HG02678 (cell line): ENCODE results near the gene SCAF1.

Source experiments
- ATAC-seq: cut with Tn5 transposase; IDR thresholded peaks from one replicate; pipeline ENCODE4 v1.9.1; 2021; ENCODE audit warnings: mild to moderate bottlenecking, moderate library complexity; ENCODE audit not compliant: unreplicated experiment

The SCAF1 gene

GRCh38 chr19:49665036-49665350 lies 23.0 kb downstream of the SCAF1 start:
- no peak for ATAC-seq

GRCh38 chr19:49665351-49666119 lies 23.5 kb downstream of the SCAF1 start, which contains the start of the genes BCL2L12 and IRF3:
Gene BCL2L12, plus strand, starts transcription at chr19:49665933. Its CDS starts 760 bp downstream, at chr19:49666693.
Gene IRF3, minus strand, starts transcription at chr19:49665857. Its CDS starts 1,019 bp downstream, at chr19:49664838.
- peak; percentile 85 for ATAC-seq

GRCh38 chr19:49666120-49666444 lies 24.1 kb downstream of the SCAF1 start:
- ATAC-seq = no peak

DNA sequence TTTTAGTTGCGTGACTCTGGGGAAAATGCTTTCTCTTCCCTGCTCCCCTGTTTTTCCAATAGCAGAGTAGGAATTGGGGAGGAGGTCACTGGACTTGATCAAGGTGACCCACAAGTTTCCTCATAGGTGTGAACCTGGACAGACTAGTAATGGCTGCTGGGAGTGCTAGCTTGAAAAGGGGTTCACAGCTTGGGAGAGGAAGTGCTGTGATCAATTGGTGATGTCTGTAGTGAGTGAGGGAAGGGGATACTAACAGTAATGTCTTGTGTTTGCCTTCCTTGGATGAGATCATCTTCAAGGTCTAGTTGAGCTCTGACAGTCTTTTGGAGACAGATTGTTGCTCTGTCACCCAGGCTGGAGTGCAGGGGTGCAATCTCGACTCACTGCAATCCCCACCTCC lies 25.5 kb downstream of the SCAF1 start:
- ATAC-seq = no peak

- no peak for ATAC-seq
Observed at GRCh38 chr19:49669516-49669915, 27.5 kb downstream of the SCAF1 start.

- no peak for ATAC-seq
Observed at GRCh38 chr19:49672131-49672919, 30.3 kb downstream of the SCAF1 start.

DNA sequence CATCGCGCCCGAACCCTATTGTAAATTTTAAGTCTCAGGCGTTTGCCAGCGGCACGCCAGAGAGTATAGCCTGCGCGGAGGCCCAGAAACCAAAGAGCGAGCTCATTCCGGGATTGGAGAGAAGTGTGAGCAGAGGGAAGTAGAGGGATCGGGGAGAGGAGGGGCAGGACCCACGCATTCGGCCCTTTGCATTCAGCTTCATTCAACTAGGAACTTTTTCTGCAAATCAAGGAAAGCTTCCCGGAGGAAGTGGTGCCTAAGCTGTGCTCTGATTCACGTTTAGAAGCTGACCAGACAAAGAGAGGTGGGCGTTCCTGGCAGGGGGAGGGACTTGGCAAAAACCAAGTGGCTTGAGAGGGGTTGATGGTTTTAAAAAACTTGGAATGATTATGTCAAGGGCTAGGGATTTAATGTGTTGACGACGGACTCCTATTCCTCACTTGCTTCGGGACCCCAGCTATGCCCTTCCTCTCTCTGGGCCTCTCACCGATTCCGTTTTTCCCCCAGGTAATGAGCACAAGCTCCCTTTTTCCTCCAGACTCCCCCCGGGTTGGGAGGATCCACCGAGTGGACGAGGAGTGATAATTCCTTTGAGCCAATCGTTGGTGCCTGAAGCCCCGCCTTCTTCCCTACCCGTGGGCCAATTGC lies 34.3 kb downstream of the SCAF1 start:
- peak; percentile 18 for ATAC-seq

- peak; percentile 71 for ATAC-seq
Observed at GRCh38 chr19:49676784-49677230, 34.8 kb downstream of the SCAF1 start.

DNA sequence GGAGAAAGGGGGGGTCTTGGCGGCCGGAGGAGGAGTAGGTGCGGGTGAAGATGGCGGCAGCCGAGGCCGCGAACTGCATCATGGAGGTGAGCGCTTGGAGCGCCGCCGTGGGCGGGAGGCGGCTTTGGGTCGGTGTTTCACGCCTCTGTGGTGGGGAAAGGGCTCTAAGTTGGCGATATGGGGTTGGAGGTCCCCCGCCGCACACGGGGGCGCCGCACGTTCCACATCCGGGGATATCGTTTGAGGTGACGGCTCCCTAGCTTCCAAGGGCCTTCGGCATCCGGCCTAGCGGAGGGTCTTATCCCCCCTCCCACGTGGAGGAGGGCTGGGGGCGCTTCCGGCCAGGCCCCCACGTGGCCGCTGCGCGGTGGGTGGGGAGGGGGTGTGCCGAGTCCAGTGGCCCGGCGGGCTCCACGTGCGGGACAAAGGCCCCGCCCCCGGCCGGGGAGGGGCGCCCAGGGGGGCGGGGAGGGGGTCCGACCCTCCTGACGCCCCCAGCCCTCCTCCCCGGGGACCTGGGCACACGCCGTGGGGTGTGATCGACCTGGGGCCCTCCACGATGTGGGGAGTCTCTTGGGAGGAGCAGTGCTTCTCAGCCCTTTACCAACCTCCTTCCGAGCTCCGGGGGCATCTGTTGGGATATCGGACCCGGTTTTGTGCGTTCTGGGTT lies 35.4 kb downstream of the SCAF1 start, which contains the start of gene PRMT1:
Gene PRMT1 (plus strand): TSS at position 41 of the 670 bp plus-strand sequence. CDS start 10 bp downstream, at position 51.
- ATAC-seq = no peak

DNA sequence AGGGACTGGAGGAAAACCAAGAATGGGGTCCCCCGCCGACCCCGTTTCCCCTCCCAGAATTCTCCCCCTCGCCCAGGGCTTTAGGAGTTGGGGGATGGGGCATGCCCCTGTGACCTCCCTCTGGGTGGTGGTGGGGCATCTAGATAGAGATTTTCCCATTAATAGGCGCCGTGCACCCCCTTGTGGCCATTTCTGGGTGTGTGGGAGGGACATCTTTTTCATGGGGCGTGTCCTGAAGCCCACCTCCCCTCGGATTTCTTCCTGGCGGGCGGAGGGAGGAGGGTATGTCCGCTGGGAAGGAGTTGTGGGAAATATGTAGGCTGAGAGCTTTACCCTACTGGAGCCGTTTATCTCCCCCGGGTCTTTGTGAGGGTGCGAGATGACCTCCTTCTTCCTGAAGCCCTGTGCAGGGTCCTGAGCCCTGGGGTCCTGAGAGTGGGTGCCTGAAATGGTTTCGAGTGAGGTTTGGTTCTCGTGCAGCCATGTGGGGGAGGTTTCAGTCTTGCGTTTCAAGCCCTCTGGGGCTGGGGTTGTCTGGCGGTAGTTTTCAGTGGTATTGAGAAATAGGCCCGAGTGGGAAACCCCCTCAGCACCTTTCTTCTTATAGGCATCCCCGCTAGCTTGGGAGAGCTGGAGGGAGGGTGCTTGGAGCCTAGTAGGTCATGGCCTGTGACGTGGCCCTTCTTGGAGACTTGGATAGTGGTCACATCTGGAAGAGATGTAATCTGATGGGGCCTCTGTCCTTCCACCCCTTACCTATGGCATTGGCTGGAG lies 36.1 kb downstream of the SCAF1 start:
- no peak for ATAC-seq

DNA sequence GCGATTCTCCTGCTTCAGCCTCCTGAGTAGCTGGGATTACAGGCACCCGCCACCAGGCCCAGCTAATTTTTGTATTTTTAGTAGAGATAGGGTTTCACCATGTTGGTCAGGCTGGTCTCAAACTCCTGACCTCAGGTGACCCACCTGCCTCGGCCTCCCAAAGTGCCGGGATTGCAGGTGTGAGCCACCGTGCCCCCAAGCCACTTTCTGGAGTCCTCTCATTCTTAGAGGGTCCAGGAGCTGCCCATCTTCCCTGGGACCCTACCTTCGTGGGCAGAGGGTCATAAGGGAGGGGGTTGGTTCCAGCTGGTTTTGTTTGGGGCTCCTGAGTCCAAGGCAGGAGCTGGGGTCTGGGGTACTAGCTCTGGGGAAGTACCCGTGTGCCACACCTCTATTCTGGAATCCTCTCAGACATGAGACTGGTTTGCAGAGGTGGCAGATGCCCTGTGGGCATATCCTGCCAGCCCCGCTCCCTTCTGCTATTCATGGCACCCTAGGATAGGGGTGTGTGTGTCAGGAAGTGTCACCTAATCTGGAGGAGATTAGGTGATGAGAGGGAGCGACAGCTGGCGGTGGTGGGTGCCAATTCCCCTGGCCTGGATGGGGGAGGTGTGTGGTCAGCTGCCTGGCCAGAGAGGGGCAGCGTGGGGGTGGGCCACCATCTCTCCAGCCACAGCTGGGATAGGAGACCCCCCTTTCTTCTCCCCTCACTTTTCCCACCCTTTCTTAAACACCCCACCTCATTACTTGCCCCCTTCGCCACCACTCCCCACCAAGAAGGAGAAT lies 37.2 kb downstream of the SCAF1 start:
- no peak for ATAC-seq

- no peak for ATAC-seq
Observed at GRCh38 chr19:49679771-49680413, 37.9 kb downstream of the SCAF1 start.

GRCh38 chr19:49680421-49681351 lies 38.7 kb downstream of the SCAF1 start:
- no peak for ATAC-seq

DNA sequence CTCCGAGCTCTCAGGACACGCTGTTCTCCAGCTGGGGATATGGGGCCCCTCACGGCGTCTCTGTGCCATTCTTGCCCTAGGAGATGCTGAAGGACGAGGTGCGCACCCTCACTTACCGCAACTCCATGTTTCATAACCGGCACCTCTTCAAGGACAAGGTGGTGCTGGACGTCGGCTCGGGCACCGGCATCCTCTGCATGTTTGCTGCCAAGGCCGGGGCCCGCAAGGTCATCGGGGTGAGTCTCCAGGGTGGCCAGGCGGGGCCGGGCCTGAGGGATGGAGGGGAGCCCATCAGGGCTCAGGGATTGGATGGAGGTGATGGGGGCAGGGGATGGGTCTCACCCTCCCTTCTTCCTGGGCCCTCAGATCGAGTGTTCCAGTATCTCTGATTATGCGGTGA lies 39.8 kb downstream of the SCAF1 start:
- ATAC-seq = no peak

DNA sequence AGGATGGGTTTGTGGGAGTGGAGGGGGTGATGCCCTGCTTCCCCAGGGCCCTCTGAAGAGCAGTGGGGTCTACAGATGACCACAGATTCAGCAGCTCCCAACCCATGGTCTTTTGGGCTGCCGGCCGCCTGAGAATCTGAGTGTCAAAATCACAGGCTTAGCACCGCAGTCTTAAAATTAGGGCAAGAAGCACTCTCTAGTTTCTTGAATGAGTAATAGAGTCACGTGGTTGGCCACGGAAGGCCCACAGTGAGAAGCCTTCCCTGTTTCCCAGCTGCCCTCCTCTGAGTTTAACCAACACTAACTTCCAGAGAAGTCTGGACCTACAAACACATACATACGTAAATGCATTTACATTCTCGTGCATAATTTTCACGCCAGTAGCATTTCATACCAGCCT lies 40.3 kb downstream of the SCAF1 start:
- no peak for ATAC-seq

DNA sequence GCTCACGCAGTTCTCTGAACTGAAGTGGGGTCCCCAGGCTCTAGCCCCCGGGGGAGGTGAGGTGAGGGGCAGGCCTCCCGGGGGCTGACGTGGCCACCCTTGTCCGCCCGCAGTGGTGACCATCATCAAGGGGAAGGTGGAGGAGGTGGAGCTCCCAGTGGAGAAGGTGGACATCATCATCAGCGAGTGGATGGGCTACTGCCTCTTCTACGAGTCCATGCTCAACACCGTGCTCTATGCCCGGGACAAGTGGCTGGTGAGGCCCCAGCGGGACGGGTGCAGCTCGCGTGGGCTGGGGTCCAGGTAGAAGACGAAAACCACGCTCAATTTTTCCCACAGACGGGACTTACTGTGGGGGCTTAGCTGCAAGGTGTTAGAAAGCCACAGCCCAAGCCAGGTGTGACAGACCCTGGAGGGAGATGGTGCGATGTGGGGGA lies 41.8 kb downstream of the SCAF1 start:
- ATAC-seq = no peak

GRCh38 chr19:49684251-49684982 lies 42.4 kb downstream of the SCAF1 start:
- ATAC-seq = no peak
